Smooth muscle cell of the coronary artery (primary cell): ENCODE results near the gene CCDC116. TPM values are rescaled to one million over a fixed set of nuclear protein-coding genes. Genes with fewer than 3 reads are reported as not detected.

Experiments
- total RNA-seq: library from RNA; depleted of rRNA; stranded (reverse); fragments of >200 nt; gene quantifications from 2 replicates; pipeline ENCODE4 v1.2.3, GENCODE V29; 2014; ENCODE audit warnings: low replicate concordance

Gene CCDC116, protein sequence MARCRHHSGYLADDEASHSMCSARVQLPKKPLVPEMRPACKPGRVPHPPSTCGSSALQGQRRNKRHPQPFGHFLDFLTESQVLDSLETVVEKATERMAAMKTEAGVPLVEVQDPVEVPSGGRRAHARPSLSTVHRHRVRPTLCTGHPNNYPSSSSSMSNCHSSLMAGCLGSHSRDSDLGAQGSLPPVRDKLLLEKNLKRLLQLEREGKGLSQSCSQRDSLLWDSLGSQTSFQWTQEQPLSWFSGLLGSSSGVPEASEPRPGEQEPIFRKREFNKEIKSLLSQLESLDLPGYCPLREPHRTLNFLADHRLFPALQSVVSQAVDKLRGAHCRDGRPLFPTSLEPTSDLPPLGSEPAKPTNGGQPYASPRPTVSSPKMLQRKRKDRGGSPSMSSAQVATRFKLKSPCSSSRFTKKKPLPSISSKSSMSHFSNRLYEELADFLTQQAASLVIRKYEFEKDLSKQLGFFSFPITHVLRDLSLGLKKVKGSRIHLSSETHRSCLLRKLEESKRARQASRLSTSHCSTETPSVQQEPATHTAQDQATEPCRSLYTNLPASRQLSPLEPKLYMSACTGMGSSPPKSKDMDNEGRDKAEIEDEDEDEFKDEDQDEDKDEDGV
- 0.08 and 0.23 TPM in 2 replicates for total RNA-seq

DNA sequence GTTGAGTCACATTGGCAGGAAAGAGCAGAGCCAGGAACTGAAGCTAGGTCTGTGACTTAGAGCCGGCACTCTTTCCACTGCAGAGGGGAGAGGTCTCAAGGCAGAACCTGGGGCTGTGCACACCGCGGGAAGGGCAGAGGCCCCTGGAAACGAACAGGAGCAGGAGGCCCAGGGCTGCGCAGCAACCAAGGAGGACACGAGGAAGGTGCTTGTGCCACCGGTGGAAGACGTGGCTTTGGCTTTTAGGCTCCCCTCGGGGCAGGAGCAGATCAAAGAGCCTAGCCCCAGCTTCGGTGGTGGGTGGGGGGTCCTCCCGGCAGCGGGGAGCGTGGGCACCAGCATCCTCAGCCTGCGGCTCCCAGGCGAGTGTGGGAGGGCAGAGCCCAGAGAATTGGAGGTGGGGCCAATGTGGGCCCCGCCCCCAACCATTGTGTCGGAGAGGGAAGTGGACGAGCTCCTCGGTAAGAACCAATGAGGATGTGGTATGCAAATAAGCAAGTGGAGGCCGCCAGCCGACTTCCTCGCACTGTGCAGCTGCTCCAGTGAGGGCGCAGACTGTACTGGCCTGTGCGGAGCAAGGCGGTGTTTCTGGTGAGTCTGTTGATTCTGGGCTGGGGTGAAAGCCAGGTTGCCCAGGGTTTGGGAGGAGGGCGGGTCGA is at the start of gene CCDC116:
TSS of gene CCDC116 (plus strand) at position 524 of the 659 bp plus-strand sequence. CDS start 422 bp downstream, outside the sequence.

GRCh38 chr22:21629255-21630149 is 3.1 kb upstream of the CCDC116 start, which contains the start of gene YDJC:
YDJC (minus strand) TSS chr22:21630022; CDS start chr22:21630014, 8 bp downstream.

GRCh38 chr22:21641789-21642583 is 9.4 kb downstream of the CCDC116 start, which contains the start of gene SDF2L1:
SDF2L1 (plus strand) TSS chr22:21642302; CDS start chr22:21642337, 35 bp downstream.

Other genes with a start within 250 kb of the CCDC116 start
- 0.15 TPM in 1 of 2 replicates, not detected in the other for gene RIMBP3B, start 249.0 kb upstream of the CCDC116 start, total RNA-seq
- gene HIC2, start 215.4 kb upstream of the CCDC116 start, total RNA-seq, result 2.0 and 3.0 TPM in 2 replicates
- gene TMEM191C, start 165.4 kb upstream of the CCDC116 start, total RNA-seq, result 0.82 and 1.4 TPM in 2 replicates
- 0.15 and 0.70 TPM in 2 replicates for gene RIMBP3C, start 81.3 kb upstream of the CCDC116 start, total RNA-seq
- 10.4 and 25.7 TPM in 2 replicates for gene UBE2L3, start 65.0 kb upstream of the CCDC116 start, total RNA-seq
- gene YDJC, start 2.7 kb upstream of the CCDC116 start, total RNA-seq, result 3.3 and 15.1 TPM in 2 replicates
- gene SDF2L1, start 9.5 kb downstream of the CCDC116 start, total RNA-seq, result 28.5 and 46.2 TPM in 2 replicates
- 17.4 and 22.0 TPM in 2 replicates for gene PPIL2, start 33.3 kb downstream of the CCDC116 start, total RNA-seq
- 0.98 and 1.1 TPM in 2 replicates for gene YPEL1, start 103.0 kb downstream of the CCDC116 start, total RNA-seq
- gene MAPK1, start 234.9 kb downstream of the CCDC116 start, total RNA-seq, result 28.5 and 33.3 TPM in 2 replicates